Measurements from ENCODE around the gene ALDH4A1. TPM values are rescaled to one million over a fixed set of nuclear protein-coding genes. Genes with fewer than 3 reads are reported as not detected.

Gene ALDH4A1
- total and polyA plus RNA-seq, 2 of the 4 experiments (the other 2 are of a cell fraction), result 8.6 to 21.1 TPM

DNA sequence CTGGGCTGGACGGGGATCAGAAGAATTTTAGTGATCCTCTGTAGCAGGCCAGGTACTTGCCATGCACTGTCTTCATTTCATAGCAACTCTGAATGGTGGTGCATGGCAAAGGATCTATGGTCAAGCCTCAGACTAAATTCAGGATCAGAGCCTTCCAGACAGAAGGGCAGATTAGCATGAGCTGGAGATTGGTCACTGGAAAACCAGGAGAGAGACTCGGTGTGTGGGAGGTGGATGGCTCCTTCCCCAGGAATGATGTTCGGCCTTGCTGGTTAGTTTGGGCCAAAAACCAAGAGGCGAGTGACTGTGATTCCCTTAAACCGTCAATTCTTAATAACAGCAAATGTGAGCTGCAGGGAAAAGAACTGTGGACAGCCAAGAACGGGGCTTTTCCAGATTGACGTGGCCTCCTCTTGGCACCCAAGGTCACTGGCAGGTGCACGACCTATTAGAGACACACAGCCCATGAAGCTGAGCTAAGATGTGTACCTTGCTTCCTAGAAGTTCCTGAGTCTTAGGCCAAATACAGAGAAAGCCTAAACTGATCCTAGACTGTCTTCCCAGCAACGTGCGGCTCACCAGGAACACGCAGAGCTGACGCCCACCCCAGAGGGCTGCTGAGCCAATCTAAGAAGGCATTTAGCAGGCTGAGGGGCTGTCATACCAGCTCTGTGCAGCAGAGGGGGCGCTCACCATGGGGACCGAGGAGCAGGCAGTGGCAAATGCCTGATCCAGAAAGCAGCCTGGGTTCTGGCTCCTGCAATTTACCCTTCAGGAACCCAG is 18.5 kb downstream of the ALDH4A1 start:
- H3K14ac ChIP-seq (replicated peaks; ENCODE audit: low read depth, low read length), result no peak overlapping the region
- CTCF ChIA-PET, result interaction anchor here (0.9 to 2.5 kb wide), 7 partner anchors 9 to 275 kb away, joined by 3 to 7 read pairs (median 3); no protein-coding TSS in a partner anchor
- no peaks in the 10 kb centered on the region for H3K27me3 ChIP-seq (ENCODE audit: control insufficient read depth, insufficient read depth, low read length)
- BruUV-seq (replicated peaks), result no TSS peak
- H3K36me3 ChIP-seq (ENCODE audit: control insufficient read depth, insufficient read depth, low read length), result peaks cover 3% of the 10 kb centered on the region; the same call in 1 of the 2 replicates
- no peaks in the 10 kb centered on the region for H3K9me3 ChIP-seq (ENCODE audit: control insufficient read depth, insufficient read depth, low read length)
- peak overlapping the region; percentile 84 for H2AK9ac ChIP-seq (replicated peaks; ENCODE audit: low read depth, low read length, poor library complexity)
- no peak overlapping the region for H3K56ac ChIP-seq (ENCODE audit: extremely low read depth, insufficient read depth, low read length)
- no peak overlapping the region for H2BK20ac ChIP-seq (ENCODE audit: low read depth, low read length)
- H3K18ac ChIP-seq (ENCODE audit: low read depth, low read length), result no peak overlapping the region
- no peak overlapping the region for H3K4me3 ChIP-seq (ENCODE audit: insufficient read depth, low read depth, low read length)
- H3K4me1 ChIP-seq (ENCODE audit: control insufficient read depth, insufficient read depth, low read length), result peaks cover 6% of the 10 kb centered on the region
- dilution Hi-C loops (cut with HindIII; ENCODE audit: low sequenced_read_pairs, unreplicated experiment) (no loop called here), intact Hi-C loops (cut with micrococcal nuclease) (loop anchor here (1.0 kb wide), 1 partner anchor 207 kb away; no protein-coding TSS in a partner anchor), in situ Hi-C loops (cut with MboI; ENCODE audit: low sequenced_read_pairs) (no loop called here)
- peaks cover 5% of the 10 kb centered on the region; the same call in 1 of the 2 replicates for H3K9me1 ChIP-seq (ENCODE audit: insufficient read depth, low read length)
- H2BK5ac ChIP-seq (ENCODE audit: low read depth, low read length, poor library complexity, severe bottlenecking), result no peak overlapping the region
- H2BK15ac ChIP-seq (ENCODE audit: low read depth, low read length), result no peak overlapping the region
- POLR2A ChIA-PET (ENCODE audit: unreplicated experiment), result no interaction called here
- ATAC-seq (ENCODE audit: low read depth) (peak; percentile 97), DNase-seq (peak; percentile 66)
- TF ChIP-seq, protein P1, sequence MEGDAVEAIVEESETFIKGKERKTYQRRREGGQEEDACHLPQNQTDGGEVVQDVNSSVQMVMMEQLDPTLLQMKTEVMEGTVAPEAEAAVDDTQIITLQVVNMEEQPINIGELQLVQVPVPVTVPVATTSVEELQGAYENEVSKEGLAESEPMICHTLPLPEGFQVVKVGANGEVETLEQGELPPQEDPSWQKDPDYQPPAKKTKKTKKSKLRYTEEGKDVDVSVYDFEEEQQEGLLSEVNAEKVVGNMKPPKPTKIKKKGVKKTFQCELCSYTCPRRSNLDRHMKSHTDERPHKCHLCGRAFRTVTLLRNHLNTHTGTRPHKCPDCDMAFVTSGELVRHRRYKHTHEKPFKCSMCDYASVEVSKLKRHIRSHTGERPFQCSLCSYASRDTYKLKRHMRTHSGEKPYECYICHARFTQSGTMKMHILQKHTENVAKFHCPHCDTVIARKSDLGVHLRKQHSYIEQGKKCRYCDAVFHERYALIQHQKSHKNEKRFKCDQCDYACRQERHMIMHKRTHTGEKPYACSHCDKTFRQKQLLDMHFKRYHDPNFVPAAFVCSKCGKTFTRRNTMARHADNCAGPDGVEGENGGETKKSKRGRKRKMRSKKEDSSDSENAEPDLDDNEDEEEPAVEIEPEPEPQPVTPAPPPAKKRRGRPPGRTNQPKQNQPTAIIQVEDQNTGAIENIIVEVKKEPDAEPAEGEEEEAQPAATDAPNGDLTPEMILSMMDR (conservative IDR thresholded peaks at IDR 0.05; ENCODE audit: low read depth, low read length), result peak; percentile 85
- TF ChIP-seq MXI1 (IDR thresholded peaks at IDR 0.05; ENCODE audit: borderline replicate concordance, low read depth, low read length) (no peak), SMC3 (IDR thresholded peaks at IDR 0.05; ENCODE audit: low read depth, low read length) (peak; percentile 74), RAD21 (IDR thresholded peaks at IDR 0.05; ENCODE audit: low read length) (peak; percentile 80)
- H4K8ac ChIP-seq (ENCODE audit: low read depth in 2 of 2, low read length in 2 of 2), result no peak overlapping the region
- no peak overlapping the region for H2AFZ ChIP-seq (replicated peaks; ENCODE audit: low read length, poor library complexity)
- H2AK5ac ChIP-seq (ENCODE audit: low read depth, low read length), result no peak overlapping the region
- H4K20me1 ChIP-seq (ENCODE audit: insufficient read depth, low read length), result no peaks in the 10 kb centered on the region; the same call in none of the 2 replicates
- H3K9ac ChIP-seq (ENCODE audit: low read depth, low read length), result no peak overlapping the region
- H2BK120ac ChIP-seq (ENCODE audit: low read depth, low read length), result no peak overlapping the region
- no peak overlapping the region for H3K27ac ChIP-seq (ENCODE audit: insufficient read depth, low read length)
- H3K79me1 ChIP-seq (ENCODE audit: low read depth in 1 of 2, low read length in 2 of 2), result no peaks in the 10 kb centered on the region
- no peak overlapping the region for H4K5ac ChIP-seq (ENCODE audit: low read depth, low read length)
- H3K4ac ChIP-seq (ENCODE audit: low read depth, low read length), result no peak overlapping the region
- H3K23ac ChIP-seq (ENCODE audit: low read depth, low read length), result no peak overlapping the region
- no peak overlapping the region for H4K91ac ChIP-seq (ENCODE audit: insufficient read depth, low read depth, low read length)
- 58% methylated on average over 8 of the region's 14 CpGs; no CpG with 5 or more reads in 1 of the 2 experiments for WGBS, 2 experiments (ENCODE audit: extremely low coverage in 2 of 2, insufficient read length in 1 of 2)
- H3K4me2 ChIP-seq (ENCODE audit: low read depth, low read length), result no peak overlapping the region
